ENCODE data around the gene MUS81. TPM values are rescaled to one million over a fixed set of nuclear protein-coding genes. Genes with fewer than 3 reads are reported as not detected.

The MUS81 gene
- total and polyA plus RNA-seq, 9 of the 15 experiments (the other 6 are each of a cell fraction or from before 2014, with no cell fraction given): 13.4 to 118 (median 53.7) TPM

DNA sequence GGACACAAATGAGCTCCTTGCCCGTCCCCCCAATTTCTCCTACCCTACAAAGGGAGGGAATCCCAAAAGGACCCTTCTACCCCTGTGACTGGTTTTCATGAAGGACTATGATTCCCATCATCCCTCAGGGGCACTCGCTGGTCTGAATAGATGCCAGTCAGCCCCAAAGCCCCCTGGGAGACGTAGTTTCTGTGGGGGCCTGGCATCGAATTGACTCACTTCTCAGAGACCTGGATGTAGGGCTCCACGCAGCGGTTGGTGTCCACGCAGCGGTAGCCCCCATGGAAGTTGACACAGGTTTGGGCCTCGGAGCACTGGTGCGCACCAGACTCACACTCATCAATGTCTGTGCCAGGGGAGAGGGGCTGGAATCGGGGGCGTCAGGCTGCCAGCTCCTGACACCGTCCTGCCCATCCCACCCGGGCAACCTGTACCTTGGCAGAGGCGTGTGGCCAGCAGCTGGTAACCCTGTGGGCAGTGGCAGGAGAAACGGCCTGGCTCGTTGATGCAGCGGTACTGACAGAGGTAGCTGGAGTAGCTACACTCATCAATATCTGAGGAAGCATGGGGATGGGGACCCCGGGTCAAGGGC is 7.9 kb downstream of the MUS81 start (continued):
- TF ChIP-seq RBM22 (IDR thresholded peaks at IDR 0.05; ENCODE audit: low read depth, low read length, poor library complexity, severe bottlenecking) (peak; percentile 86), MAFK (IDR thresholded peaks at IDR 0.05; ENCODE audit: low read length) (no peak), SMARCE1 (IDR thresholded peaks at IDR 0.05) (no peak), SMARCB1 (IDR thresholded peaks at IDR 0.05; ENCODE audit: insufficient read length, low read depth) (no peak), ERF (CRISPR knock-in tag; IDR thresholded peaks at IDR 0.05) (no peak), JUN (IDR thresholded peaks at IDR 0.05; ENCODE audit: borderline replicate concordance, low read depth, low read length) (no peak), JUN (CRISPR knock-in tag; IDR thresholded peaks at IDR 0.05; ENCODE audit: borderline replicate concordance) (no peak), STAG1 (CRISPR knock-in tag; IDR thresholded peaks at IDR 0.05; ENCODE audit: borderline replicate concordance) (no peak), PHF8 (IDR thresholded peaks at IDR 0.05; ENCODE audit: borderline replicate concordance, low read length) (no peak), JUNB (CRISPR knock-in tag; conservative IDR thresholded peaks at IDR 0.05) (no peak), BCL6 (CRISPR knock-in tag; IDR thresholded peaks at IDR 0.05) (no peak), POLR2AphosphoS2 (IDR thresholded peaks at IDR 0.05; ENCODE audit: low read length) (0 out of 2 replicates have a peak, but pooled peaks have one; percentile 52), ZNF717 (CRISPR knock-in tag; IDR thresholded peaks at IDR 0.05) (no peak), SRSF3 (IDR thresholded peaks at IDR 0.05; ENCODE audit: insufficient read depth, low read length) (no peak), RNF2 (IDR thresholded peaks at IDR 0.05) (no peak), POLR2B (IDR thresholded peaks at IDR 0.05; ENCODE audit: low read depth, partially characterized antibody) (peak; percentile 31)
- TF ChIP-seq, protein P1, sequence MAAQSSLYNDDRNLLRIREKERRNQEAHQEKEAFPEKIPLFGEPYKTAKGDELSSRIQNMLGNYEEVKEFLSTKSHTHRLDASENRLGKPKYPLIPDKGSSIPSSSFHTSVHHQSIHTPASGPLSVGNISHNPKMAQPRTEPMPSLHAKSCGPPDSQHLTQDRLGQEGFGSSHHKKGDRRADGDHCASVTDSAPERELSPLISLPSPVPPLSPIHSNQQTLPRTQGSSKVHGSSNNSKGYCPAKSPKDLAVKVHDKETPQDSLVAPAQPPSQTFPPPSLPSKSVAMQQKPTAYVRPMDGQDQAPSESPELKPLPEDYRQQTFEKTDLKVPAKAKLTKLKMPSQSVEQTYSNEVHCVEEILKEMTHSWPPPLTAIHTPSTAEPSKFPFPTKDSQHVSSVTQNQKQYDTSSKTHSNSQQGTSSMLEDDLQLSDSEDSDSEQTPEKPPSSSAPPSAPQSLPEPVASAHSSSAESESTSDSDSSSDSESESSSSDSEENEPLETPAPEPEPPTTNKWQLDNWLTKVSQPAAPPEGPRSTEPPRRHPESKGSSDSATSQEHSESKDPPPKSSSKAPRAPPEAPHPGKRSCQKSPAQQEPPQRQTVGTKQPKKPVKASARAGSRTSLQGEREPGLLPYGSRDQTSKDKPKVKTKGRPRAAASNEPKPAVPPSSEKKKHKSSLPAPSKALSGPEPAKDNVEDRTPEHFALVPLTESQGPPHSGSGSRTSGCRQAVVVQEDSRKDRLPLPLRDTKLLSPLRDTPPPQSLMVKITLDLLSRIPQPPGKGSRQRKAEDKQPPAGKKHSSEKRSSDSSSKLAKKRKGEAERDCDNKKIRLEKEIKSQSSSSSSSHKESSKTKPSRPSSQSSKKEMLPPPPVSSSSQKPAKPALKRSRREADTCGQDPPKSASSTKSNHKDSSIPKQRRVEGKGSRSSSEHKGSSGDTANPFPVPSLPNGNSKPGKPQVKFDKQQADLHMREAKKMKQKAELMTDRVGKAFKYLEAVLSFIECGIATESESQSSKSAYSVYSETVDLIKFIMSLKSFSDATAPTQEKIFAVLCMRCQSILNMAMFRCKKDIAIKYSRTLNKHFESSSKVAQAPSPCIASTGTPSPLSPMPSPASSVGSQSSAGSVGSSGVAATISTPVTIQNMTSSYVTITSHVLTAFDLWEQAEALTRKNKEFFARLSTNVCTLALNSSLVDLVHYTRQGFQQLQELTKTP (IDR thresholded peaks at IDR 0.05; ENCODE audit: low read depth in 1 of 2, partially characterized antibody in 2 of 2): peak in 1 of 2 experiments; percentile 95
- TF ChIP-seq, protein P2, sequence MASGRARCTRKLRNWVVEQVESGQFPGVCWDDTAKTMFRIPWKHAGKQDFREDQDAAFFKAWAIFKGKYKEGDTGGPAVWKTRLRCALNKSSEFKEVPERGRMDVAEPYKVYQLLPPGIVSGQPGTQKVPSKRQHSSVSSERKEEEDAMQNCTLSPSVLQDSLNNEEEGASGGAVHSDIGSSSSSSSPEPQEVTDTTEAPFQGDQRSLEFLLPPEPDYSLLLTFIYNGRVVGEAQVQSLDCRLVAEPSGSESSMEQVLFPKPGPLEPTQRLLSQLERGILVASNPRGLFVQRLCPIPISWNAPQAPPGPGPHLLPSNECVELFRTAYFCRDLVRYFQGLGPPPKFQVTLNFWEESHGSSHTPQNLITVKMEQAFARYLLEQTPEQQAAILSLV (tag; IDR thresholded peaks at IDR 0.05): no peak
- TF ChIP-seq, protein P3, sequence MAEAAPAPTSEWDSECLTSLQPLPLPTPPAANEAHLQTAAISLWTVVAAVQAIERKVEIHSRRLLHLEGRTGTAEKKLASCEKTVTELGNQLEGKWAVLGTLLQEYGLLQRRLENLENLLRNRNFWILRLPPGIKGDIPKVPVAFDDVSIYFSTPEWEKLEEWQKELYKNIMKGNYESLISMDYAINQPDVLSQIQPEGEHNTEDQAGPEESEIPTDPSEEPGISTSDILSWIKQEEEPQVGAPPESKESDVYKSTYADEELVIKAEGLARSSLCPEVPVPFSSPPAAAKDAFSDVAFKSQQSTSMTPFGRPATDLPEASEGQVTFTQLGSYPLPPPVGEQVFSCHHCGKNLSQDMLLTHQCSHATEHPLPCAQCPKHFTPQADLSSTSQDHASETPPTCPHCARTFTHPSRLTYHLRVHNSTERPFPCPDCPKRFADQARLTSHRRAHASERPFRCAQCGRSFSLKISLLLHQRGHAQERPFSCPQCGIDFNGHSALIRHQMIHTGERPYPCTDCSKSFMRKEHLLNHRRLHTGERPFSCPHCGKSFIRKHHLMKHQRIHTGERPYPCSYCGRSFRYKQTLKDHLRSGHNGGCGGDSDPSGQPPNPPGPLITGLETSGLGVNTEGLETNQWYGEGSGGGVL (CRISPR knock-in tag; IDR thresholded peaks at IDR 0.05): no peak
- TF ChIP-seq, protein P4, sequence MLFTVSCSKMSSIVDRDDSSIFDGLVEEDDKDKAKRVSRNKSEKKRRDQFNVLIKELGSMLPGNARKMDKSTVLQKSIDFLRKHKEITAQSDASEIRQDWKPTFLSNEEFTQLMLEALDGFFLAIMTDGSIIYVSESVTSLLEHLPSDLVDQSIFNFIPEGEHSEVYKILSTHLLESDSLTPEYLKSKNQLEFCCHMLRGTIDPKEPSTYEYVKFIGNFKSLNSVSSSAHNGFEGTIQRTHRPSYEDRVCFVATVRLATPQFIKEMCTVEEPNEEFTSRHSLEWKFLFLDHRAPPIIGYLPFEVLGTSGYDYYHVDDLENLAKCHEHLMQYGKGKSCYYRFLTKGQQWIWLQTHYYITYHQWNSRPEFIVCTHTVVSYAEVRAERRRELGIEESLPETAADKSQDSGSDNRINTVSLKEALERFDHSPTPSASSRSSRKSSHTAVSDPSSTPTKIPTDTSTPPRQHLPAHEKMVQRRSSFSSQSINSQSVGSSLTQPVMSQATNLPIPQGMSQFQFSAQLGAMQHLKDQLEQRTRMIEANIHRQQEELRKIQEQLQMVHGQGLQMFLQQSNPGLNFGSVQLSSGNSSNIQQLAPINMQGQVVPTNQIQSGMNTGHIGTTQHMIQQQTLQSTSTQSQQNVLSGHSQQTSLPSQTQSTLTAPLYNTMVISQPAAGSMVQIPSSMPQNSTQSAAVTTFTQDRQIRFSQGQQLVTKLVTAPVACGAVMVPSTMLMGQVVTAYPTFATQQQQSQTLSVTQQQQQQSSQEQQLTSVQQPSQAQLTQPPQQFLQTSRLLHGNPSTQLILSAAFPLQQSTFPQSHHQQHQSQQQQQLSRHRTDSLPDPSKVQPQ (CRISPR knock-in tag; IDR thresholded peaks at IDR 0.05; ENCODE audit: borderline replicate concordance): no peak
